Fibroblast of pulmonary artery (primary cell): Measurements from ENCODE around the gene PFDN4.

Experiments
- DNase-seq: peaks from one replicate; pipeline ENCODE4 v3.0.0-alpha.2; 2010; ENCODE audit warnings: low read depth
- H3K4me3 ChIP-seq: replicated peaks from 2 replicates; pipeline ENCODE4 v1.5.1; 2011; ENCODE audit warnings: low read depth, mild to moderate bottlenecking, control low read depth, low read length, moderate library complexity
- CTCF ChIP-seq: IDR thresholded peaks from 2 replicates; pipeline ENCODE4 v1.5.1; 2011; ENCODE audit warnings: mild to moderate bottlenecking, control low read depth, low read length, inconsistent platforms; ENCODE audit errors: missing control alignments

Gene PFDN4

GRCh38 chr20:54195483-54196472 lies 12.1 kb upstream of the PFDN4 start:
- H3K4me3 ChIP-seq: no peak overlapping the region
- no peak for TF ChIP-seq CTCF
- DNase-seq: no peak

DNA sequence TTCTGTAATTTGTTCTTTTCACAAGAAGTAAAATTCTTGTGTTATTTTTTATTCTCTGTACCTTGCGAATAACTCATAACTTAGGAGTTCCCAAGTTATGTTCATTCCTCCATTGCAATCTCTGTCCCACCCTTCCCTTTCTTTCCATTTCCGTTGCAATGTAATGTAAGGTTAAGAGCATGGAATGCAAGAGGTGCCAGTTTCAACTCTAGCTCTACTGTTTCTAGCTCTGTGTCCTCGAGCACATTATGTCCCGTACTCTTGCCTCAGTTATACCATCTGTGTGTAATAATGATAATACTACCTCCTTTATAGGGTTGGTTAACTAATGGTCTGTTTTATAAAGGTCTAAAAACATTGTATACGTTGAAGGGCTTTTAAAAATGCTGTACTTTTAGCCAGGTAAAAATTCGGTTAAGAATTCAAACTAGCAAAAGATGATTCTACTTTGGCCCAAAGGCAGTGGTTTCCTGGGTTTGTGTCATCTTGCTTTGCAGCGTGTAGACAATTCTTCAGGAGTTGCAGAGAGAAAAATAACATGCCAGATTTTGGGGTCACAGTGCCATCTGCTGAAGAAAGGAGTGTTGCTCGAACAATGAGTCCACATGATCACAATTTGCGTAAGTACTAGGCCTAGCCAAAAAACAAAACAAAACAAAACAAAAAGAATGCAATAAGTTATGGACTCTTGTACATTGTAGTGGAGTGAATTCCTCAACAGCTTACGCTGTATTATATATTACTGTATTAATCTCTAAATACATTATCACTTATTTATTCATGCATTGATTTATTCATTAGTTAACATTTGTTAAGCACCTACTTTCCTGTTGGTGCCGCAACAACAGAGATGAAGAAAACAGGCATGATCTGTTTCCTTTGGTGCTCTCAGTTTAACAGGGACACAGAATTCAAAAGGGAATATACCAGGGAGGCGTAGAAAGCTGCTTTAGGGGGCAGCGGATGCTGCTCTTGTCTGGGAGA lies 10.0 kb upstream of the PFDN4 start:
- peak; percentile 80 for DNase-seq
- no peak overlapping the region for H3K4me3 ChIP-seq
- TF ChIP-seq CTCF: peak; percentile 44

DNA sequence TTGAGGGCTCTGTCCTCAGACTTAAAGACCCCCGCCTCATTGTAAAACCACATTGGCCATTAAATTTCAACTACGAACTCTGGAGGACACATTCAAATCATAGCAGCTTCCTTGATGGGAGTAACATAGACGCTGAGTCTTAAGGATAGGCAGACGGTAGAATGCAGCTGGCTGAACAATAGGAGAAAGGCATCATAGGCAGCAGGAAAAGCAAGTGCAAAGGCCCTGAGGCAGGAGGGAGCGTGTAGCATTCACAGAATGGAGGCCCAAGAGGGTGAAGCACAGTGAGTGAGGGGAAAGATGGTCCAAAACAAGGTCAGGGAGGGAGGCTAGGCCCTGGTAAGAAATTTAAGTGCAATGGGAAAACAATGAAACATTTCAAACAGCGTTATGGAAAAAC lies 8.6 kb upstream of the PFDN4 start:
- no peak for TF ChIP-seq CTCF
- no peak overlapping the region for H3K4me3 ChIP-seq
- DNase-seq: no peak

- TF ChIP-seq CTCF: peak; percentile 95
- no peak overlapping the region for H3K4me3 ChIP-seq
- DNase-seq: peak; percentile 86
Measured at GRCh38 chr20:54199721-54200176, 8.1 kb upstream of the PFDN4 start.

- no peak for TF ChIP-seq CTCF
- DNase-seq: no peak
- no peak overlapping the region for H3K4me3 ChIP-seq
Measured at GRCh38 chr20:54200487-54201267, 7.2 kb upstream of the PFDN4 start.

GRCh38 chr20:54201268-54201846 lies 6.5 kb upstream of the PFDN4 start:
- H3K4me3 ChIP-seq: no peak overlapping the region
- TF ChIP-seq CTCF: no peak
- DNase-seq: no peak
